Lower leg skin (tissue), 3 donors: ENCODE results near the gene CST9.

Experiments
- CTCF ChIP-seq, 3 donors: fragments of 450-650 bp; IDR thresholded peaks; one replicate each; pipeline ENCODE4 v1.5.1; 2016; ENCODE audit warnings: antibody characterized with exemption in 3 of 3, mild to moderate bottlenecking in 3 of 3, moderate library complexity in 2 of 3
- POLR2A ChIP-seq, 2 donors: fragments of 450-650 bp; IDR thresholded peaks; one replicate each; pipeline ENCODE4 v1.6.1; 2016 to 2017; ENCODE audit warnings: antibody characterized with exemption in 2 of 2, mild to moderate bottlenecking in 1 of 2, moderate library complexity in 1 of 2

- TF ChIP-seq CTCF (IDR thresholded peaks at IDR 0.05) (no peak), POLR2A (IDR thresholded peaks at IDR 0.05) (no peak)
These were observed 36.8 kb downstream of the CST9 start for GRCh38 chr20:23568971-23569330.
